Amygdala (tissue), 56 donors: Measurements from ENCODE around the gene SRP14.

Experiments
- DNase-seq, 56 donors: peaks; one replicate each; lab custom pipeline; 2025; lab: John Stamatoyannopoulos, UW

Gene SRP14

DNA sequence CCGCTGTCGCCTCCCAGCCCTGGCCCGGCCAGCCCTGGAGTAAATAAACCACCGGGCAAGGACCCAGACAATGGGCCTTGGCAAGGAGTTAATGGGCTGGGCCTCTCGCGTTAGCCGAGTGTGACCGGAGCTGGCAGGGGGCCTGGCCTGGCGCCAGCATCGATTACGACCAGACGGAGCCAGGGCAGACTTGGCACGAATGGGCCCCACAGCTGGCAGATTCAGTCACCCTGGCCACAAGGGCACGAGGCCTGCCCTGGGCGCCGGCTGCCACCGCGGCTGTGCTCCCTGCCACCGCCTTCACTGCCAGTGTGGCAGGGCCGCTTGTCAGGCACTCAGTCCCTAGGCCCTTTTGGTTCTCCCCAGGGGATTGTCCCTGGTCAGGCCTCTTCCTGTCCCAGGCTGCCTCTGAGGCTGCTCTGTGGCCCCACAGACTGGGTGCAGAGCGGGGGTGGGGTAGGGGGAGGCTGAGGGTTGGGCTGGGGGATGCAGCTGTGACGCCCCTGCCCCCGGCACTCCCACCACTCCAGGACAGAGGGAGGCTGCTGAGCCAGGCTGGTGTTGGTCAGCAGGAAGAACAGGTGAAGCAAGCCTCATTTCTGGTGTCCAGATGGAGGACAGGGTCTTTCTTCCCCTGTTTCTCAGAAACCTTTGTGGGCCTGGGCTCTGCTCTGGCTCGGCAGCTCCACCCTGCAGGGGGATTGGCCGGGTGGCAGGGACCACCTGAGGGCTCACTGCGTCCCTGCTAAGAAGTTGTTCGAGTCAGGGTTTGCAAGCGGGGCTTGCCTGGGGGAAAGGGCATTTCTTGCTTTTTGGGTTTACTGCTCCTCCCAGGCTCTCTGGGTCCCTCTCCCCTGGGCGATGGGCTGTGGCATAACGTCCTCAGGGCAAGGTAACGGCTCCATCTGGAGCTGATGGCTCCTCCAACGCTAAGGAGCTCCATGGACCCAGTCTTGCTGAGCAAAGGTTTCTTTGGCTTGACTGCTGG lies 30.5 kb upstream of the SRP14 start:
- peak in 55 of 56 donors; percentile 49 to 98 (median 91) for DNase-seq

GRCh38 chr15:40067921-40068624 lies 29.1 kb upstream of the SRP14 start:
- no peak for DNase-seq

DNA sequence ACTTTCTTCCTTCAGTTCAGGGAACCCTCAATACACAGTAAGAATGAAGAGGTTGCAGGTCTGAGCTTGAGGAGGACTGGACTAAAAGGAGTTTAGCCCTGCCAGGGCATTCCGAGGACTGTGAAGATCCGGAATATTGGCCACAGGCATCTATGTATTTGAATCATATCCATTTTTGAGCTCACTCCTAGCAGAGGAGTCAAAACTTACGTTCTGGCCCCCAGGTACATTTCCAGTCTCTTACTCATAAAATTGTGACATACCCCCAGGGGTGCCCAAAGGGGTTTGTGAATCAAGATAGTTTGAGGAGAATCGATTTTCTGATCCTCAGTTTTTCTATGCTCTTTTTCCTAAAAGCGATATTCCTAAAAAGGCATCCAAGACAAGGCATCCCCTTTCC lies 27.6 kb upstream of the SRP14 start:
- no peak for DNase-seq

DNA sequence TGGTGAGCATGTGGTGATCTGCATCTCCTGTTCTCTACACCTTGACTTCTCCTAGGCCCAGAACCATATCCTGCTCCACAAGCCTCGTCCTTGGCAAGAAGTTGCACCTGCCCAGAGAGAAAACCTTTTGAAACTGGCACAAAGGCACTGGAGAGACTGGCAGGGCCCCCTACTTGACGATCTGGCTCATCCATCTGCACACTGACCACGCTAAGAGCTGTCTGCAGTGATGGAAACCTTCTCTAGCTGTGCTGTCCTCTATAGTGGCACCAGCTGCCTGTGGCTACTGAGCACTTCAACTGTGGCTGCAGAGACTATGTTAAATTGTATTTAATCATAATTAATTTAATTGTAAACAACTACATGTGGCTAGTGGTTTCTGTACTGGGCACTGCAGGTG lies 26.2 kb upstream of the SRP14 start:
- no peak for DNase-seq

DNA sequence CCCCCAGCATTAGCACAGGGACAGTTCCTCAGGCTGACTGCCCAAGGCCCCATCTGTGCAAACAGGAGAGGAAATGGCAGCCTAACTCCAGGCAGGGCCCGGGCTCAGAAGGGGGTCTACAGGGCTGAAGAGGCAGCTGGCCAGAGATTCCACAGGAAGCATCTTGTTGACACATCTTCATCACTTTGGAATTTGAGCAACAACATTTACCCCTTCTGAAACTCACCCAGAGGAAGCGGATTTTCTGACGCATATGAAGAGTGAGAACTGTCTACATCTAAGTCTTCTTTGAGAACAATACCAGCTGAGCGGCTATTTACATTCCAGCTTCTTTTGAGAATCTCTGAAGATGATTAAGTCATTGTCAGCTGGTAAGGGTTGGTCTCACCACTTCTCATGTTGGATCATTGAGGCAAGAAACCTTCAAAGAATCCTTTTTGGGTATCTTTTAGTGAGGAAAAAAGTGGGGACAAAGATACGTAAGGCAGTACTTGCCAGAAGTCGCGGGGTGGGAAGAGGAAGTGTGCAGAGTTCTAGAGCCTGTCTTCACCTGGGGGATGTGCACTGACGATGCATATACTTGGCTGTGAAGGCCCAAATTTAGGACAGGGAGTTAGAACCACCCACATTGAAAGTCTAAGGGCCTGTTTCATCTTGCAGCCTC lies 25.4 kb upstream of the SRP14 start:
- DNase-seq = peak in 1 of 56 donors; percentile 6

DNA sequence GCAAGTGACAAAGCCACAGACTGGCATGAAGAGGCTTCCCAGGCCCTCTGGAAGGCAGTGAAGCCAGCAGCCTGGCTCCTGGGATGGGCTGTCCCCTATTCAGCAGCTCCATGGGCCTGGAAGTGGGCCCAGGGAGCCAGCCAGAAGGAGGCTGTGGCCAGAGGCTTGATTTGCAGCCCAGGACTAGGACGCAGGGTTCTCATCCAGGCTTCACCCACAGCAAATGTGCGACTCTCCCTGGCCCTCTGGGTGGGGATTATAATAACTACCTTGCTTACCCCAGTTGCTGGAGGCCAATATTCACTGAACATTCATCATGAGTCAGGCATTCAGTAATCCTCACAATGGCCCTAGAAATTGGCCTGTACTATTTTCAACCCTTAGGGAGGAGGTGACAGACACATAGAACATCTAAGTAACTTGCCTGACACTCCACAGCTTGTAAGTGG lies 24.6 kb upstream of the SRP14 start:
- DNase-seq = peak in 31 of 56 donors; percentile 5 to 73 (median 38)

DNA sequence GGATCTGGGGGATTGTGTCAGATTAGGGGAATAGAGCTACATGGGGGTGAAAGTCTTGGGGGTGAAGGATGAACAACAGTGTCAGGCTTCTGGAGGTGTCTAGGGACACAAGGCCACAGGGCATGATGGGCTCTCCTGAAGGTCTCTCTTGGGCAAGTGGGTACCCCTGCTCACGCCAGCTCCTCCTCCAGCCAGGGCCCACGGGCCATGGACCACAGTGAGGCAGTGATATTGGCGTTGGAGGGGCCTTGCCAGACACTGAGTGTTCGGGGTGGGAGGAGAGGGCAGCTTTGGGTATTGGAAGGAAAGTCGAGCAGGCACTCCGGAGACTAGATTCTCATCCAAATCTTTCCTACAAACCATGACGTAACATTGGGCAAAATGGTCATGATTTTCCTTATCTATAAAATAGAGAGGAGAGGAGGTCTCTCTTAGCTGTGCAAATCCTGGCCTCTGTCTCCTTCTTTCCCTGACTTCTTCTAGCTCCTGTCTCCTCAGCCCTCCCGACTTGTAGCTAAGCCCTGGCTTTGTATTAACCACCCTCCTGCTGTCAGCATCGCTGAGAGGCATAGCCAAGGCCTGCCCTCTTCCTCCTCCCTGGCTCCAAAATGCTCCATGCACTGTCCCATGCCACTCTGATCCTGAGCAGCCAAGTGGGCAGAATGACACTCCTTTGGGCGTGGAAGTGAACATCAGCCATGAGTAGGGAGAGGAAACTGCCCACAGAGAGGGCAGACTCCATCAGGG lies 24.0 kb upstream of the SRP14 start:
- DNase-seq = no peak

GRCh38 chr15:40061212-40061901 lies 22.4 kb upstream of the SRP14 start:
- no peak for DNase-seq

- no peak for DNase-seq
Observed at GRCh38 chr15:40060236-40060961, 21.4 kb upstream of the SRP14 start.

DNA sequence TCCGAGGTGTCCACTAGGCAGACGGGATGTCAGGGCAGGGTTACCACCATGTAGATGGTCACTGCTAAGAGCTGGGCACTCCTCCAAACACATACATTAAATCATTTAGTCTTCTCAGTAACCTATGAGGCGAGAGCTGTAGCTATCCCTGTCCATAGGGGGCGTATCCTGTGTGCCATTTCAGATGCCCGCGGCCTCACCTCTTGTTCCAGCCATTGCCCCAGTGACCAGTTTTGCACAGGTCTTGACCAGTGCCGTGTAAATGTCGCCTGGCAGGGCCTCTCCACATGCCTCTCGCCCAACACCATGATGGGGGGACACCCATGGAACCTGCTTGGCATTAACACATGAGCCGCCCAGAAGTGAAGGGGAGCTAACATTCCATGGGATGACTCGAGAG lies 20.8 kb upstream of the SRP14 start:
- no peak for DNase-seq

DNA sequence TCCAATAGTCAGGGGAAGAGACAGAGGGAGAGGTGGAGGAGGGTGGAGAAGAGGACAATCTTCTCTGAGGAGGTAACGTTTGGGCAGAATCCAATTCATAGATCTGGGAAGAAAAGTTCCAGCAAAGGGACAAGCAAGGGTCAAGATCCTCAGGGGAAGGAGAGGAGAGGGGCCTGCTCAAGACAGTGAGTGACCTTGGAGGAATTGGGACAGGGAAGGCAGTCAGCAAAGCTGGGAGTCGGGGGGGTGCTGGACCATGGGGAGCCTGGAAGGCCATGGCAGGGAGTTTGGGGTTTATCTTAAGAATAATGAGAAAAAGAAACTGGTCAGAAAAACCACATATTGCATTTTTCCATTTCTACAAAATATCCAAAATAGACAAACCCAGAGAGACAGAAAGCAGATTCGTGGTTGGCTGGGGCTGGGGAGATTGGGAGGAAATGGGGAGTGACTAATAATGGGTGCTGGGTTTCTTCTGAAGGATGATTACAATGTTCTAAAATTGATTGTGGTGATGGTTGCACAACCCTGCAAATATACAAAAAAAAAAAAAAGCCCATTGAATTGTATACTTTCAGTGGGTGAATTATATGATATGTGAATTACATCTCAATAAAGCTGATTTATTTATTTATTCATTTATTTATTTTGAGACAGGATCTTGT lies 19.6 kb upstream of the SRP14 start:
- DNase-seq = no peak

DNA sequence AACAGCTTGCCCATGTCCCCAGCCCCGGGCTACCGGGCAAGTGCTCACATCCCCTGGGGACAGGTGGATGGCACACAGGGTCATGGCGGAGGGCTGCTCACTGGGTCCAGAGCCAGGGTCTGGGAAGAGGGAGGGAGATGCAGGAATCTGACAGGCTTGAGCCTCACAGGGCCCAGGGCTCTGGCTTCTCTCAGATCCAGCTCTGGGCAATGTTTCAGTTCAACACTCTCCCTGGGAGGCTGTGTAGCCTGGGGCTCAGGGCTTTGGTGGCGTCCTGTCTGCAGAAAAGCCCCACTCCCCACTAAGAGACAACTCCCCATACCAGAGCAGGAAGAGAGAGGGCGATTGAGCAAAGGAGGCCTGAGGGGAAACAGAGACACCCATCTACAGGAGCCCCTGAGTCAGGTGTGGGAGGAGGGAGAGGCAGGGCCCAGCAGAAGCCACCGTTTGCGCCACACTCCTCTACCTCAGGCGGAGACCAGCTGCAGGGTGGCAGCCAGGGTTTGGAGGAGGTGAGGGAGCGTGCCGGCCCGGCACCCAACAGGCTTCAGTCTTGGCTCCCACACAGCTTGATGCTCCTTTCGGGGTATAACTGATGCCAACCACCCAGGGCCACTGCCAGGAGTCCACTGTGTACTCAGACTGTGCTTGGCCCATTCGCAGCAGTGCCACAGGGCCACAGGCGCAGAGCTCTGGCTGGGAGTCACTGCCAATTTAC lies 16.8 kb upstream of the SRP14 start:
- peak in 1 of 56 donors; percentile 18 for DNase-seq

GRCh38 chr15:40054855-40055575 lies 16.0 kb upstream of the SRP14 start:
- no peak for DNase-seq

- no peak for DNase-seq
Observed at GRCh38 chr15:40054605-40054854, 15.5 kb upstream of the SRP14 start.

GRCh38 chr15:40053831-40054604 lies 15.0 kb upstream of the SRP14 start:
- DNase-seq = no peak

GRCh38 chr15:40053079-40053830 lies 14.3 kb upstream of the SRP14 start:
- DNase-seq = no peak
